ENCODE results near the gene PLA2G4E. TPM values are rescaled to one million over a fixed set of nuclear protein-coding genes. Genes with fewer than 3 reads are reported as not detected.

The PLA2G4E gene
- polyA plus RNA-seq, 4 donors, result not detected

GRCh38 chr15:42056934-42057798, 36.3 kb upstream of the PLA2G4E start:
- peak; percentile 36 to 57 (median 46) for DNase-seq (ENCODE audit: low read depth in 4 of 4, low spot score in 3 of 4)

- DNase-seq (ENCODE audit: low read depth in 4 of 4, low spot score in 3 of 4), result no peak
Observed at GRCh38 chr15:42053914-42054313, 33.1 kb upstream of the PLA2G4E start.

- DNase-seq (ENCODE audit: low read depth in 4 of 4, low spot score in 3 of 4), result no peak
Observed at GRCh38 chr15:42053010-42053409, 32.2 kb upstream of the PLA2G4E start.

GRCh38 chr15:42050484-42051255, 29.8 kb upstream of the PLA2G4E start:
- no peak for DNase-seq (ENCODE audit: low read depth in 4 of 4, low spot score in 3 of 4)

GRCh38 chr15:42048821-42049200, 28.0 kb upstream of the PLA2G4E start:
- no peak for DNase-seq (ENCODE audit: low read depth in 4 of 4, low spot score in 3 of 4)

GRCh38 chr15:42048080-42048820, 27.4 kb upstream of the PLA2G4E start:
- no peak for DNase-seq (ENCODE audit: low read depth in 4 of 4, low spot score in 3 of 4)

- no peak for DNase-seq (ENCODE audit: low read depth in 4 of 4, low spot score in 3 of 4)
Observed at GRCh38 chr15:42046597-42046996, 25.8 kb upstream of the PLA2G4E start.

GRCh38 chr15:42045211-42045615, 24.4 kb upstream of the PLA2G4E start:
- no peak for DNase-seq (ENCODE audit: low read depth in 4 of 4, low spot score in 3 of 4)

- no peak for DNase-seq (ENCODE audit: low read depth in 4 of 4, low spot score in 3 of 4)
Observed at GRCh38 chr15:42042602-42043400, 22.0 kb upstream of the PLA2G4E start.

- no peak for DNase-seq (ENCODE audit: low read depth in 4 of 4, low spot score in 3 of 4)
Observed at GRCh38 chr15:42038401-42038800, 17.6 kb upstream of the PLA2G4E start.

GRCh38 chr15:42037656-42038055, 16.8 kb upstream of the PLA2G4E start:
- no peak for DNase-seq (ENCODE audit: low read depth in 4 of 4, low spot score in 3 of 4)

GRCh38 chr15:42036966-42037365, 16.1 kb upstream of the PLA2G4E start:
- no peak for DNase-seq (ENCODE audit: low read depth in 4 of 4, low spot score in 3 of 4)

- no peak for DNase-seq (ENCODE audit: low read depth in 4 of 4, low spot score in 3 of 4)
Observed at GRCh38 chr15:42036112-42036905, 15.5 kb upstream of the PLA2G4E start.

- DNase-seq (ENCODE audit: low read depth in 4 of 4, low spot score in 3 of 4), result no peak
Observed at GRCh38 chr15:42035435-42035761, 14.6 kb upstream of the PLA2G4E start.

GRCh38 chr15:42034628-42035434, 14.0 kb upstream of the PLA2G4E start:
- DNase-seq (ENCODE audit: low read depth in 4 of 4, low spot score in 3 of 4), result no peak

- DNase-seq (ENCODE audit: low read depth in 4 of 4, low spot score in 3 of 4), result no peak
Observed at GRCh38 chr15:42033214-42033873, 12.5 kb upstream of the PLA2G4E start.

- DNase-seq (ENCODE audit: low read depth in 4 of 4, low spot score in 3 of 4), result no peak
Observed at GRCh38 chr15:42032376-42033213, 11.8 kb upstream of the PLA2G4E start.
